Pancreas (tissue), 10 donors: Measurements from ENCODE around the gene LHX1. TPM values are rescaled to one million over a fixed set of nuclear protein-coding genes. Genes with fewer than 3 reads are reported as not detected.

Experiments
- ATAC-seq, 4 donors: fragments of 200-7000 bp; cut with Tn5 transposase; one replicate each; pipeline versions ENCODE4 v1.8.0 to v1.9.1; 2020; ENCODE audit warnings: mild to moderate bottlenecking in 4 of 4, moderate library complexity in 4 of 4
- DNase-seq, 6 donors: peaks; one replicate each; pipeline ENCODE4 v3.0.0-alpha.2; 2020
- FAIRE-seq: peaks from 2 replicates; lab custom pipeline; 2012; peaks lifted over from hg19 to GRCh38; lab: Jason Lieb, UNC
- H3K27ac ChIP-seq, 4 donors: fragments of 200-600 bp; sonication (generic); 1 replicate in 3 of 4; 2 replicates in 1 of 4; pipeline versions ENCODE4 v1.5.0 to v1.8.0; 2020
- H3K27me3 ChIP-seq, 4 donors: fragments of 200-600 bp; one replicate each; pipeline ENCODE4 v1.8.0; 2021
- H3K36me3 ChIP-seq, 3 donors: fragments of 200-600 bp; sonication (generic) in 1 of 3; one replicate each; pipeline versions ENCODE4 v1.5.0 to v1.8.0; 2020 to 2021
- H3K4me1 ChIP-seq, 3 donors: fragments of 200-600 bp; one replicate each; pipeline ENCODE4 v1.8.0; 2021
- H3K4me3 ChIP-seq, 4 donors: fragments of 200-600 bp; sonication (generic) in 2 of 4; one replicate each; pipeline versions ENCODE4 v1.5.0 to v1.8.0; 2020 to 2021
- H3K9me3 ChIP-seq, 4 donors: fragments of 200-600 bp; one replicate each; pipeline ENCODE4 v1.8.0; 2021
- CTCF ChIP-seq, 4 donors: fragments of 200-600 bp; sonication (generic) in 3 of 4; IDR thresholded peaks; one replicate each; pipeline versions ENCODE4 v1.5.0 to v1.8.0; 2021; ENCODE audit warnings: antibody characterized with exemption in 4 of 4
- WGBS, 2 donors: extraction: QIAGEN DNeasy Blood & Tissue Kit; methylation state at CpG; one replicate each; pipeline ENCODE4 v1.1.7; 2013; 5-methylcytosine and 5-hydroxymethylcytosine counted together
- intact Hi-C, 3 donors: fragments of 100-400 bp; cut with DNase I; formaldehyde crosslinking; loops; one replicate each; pipeline versions ENCODE4 v1.11.1 to v1.14.2; 2022
- polyA plus RNA-seq, 2 donors: library from polyadenylated mRNA; stranded (reverse); fragments of 200-250 nt; gene quantifications; one replicate each; pipeline ENCODE4 v1.2.3, GENCODE V29; 2013
- total RNA-seq, 6 donors: library from RNA; stranded (reverse); fragmentation: NEBNext Ultra II Directional in 4 of 6; extraction: Animal tissue kit (Norgen Biotek cat#: 25700) in 4 of 6; gene quantifications; one replicate each; pipeline versions ENCODE4 v1.2.1 to v1.2.4, GENCODE V29; 2021 to 2023
- donor health status: healthy with polysubstance abuse.
- donor health status: DM: no; HTN: no; CAD: no; lungs with moderate emphysema.
- donor health status: DM: no; HTN: no; CAD: no.
- donor health status: control.
- donor health status: control.
- donor health status: Bipolar disorder and iron deficiency.
- donor health status: DM: yes; HTN: yes; CAD: no.
- donor health status: DM: no; HTN: no; CAD: no.
- donor health status: DM: no; HTN: no; CAD: no.
- donor health status: DM: yes; HTN: yes; CAD: no.

The LHX1 gene
- total and polyA plus RNA-seq, 8 donors, result 0.05 TPM; not detected in 7

DNA sequence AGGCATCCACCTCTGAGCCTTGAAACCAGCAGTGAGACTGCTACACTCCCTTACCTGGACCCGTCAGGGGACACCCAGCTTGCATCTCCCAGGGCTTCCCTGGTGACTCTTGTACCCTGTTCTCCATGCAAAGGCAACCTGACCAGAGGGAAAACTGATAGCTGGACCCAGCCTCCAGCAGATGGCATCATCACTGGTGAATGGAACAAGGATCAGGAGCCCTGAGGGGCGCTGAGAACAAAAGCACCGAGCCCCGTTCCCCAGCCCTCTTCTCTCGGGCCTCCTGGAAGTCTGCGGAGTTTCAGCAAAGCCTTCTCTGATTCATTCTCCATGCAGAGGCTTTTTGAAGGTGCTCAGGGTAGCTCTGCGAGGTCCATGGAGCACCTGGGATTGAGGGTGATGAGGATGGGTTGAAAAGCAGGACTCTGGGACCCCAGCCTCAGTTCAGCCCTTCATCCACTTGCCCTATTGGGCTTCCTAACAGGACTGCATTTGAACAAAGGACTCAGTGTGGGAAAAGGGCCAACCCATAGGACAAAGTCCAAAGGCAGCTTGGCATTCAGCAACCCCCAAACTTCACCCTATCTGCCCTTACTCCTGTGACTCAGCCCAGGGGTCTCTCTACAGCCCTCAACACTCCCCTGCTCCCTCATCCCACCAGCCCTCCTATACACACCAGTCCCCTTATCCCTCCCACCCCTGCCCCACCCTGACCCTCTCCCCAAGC is 45.0 kb upstream of the LHX1 start:
- DNase-seq, result peak in 2 of 6 donors; percentile 2 to 13
- 85 to 86% methylated on average over 7 of the region's 7 CpGs for WGBS, 2 donors
- peak in 2 of 4 donors; percentile 31 to 48 for ATAC-seq
- no peaks in the 10 kb centered on the region for H3K36me3 ChIP-seq
- no peak overlapping the region for H3K4me3 ChIP-seq
- no peak overlapping the region for H3K27ac ChIP-seq
- no peak for TF ChIP-seq CTCF (IDR thresholded peaks at IDR 0.05)
- intact Hi-C loops, result no loop called here
- H3K4me1 ChIP-seq, result no peaks in the 10 kb centered on the region
- no peaks in the 10 kb centered on the region for H3K27me3 ChIP-seq
- no peak for FAIRE-seq
- H3K9me3 ChIP-seq, result no peaks in the 10 kb centered on the region

- Histone ChIP-seq H3K9me3 (no peaks in the 10 kb centered on the region), H3K36me3 (no peaks in the 10 kb centered on the region), H3K4me3 (no peak overlapping the region), H3K27me3 (no peaks in the 10 kb centered on the region), H3K27ac (no peak overlapping the region), H3K4me1 (no peaks in the 10 kb centered on the region)
- intact Hi-C loops, result no loop called here
- FAIRE-seq (no peak), ATAC-seq (no peak), DNase-seq (no peak)
- no peak for TF ChIP-seq CTCF (IDR thresholded peaks at IDR 0.05)
- 80 to 81% methylated on average over 9 of the region's 9 CpGs for WGBS, 2 donors
Observed at GRCh38 chr17:36894177-36894576, 43.1 kb upstream of the LHX1 start.

DNA sequence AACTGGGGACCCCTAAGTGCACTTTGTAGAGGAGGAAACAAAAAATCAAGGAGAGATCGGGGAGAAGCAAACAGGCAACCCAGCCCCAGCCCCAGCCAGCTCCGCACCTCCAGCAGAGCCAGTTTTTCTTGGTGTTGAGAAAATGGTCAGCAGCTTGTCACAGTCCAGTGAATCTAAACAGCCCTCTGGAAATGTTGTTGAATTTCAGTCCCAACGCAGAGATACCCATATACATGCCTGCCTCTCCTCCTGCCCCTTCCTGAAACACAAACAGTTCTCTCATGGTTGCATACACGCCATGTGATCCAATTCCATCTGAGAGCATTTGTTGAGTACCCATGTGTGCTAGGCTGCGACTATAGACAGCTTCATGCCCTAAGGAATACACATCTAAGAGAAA is 42.4 kb upstream of the LHX1 start:
- H3K4me3 ChIP-seq, result no peak overlapping the region
- ATAC-seq, result no peak
- no peak for FAIRE-seq
- H3K36me3 ChIP-seq, result no peaks in the 10 kb centered on the region
- WGBS, 2 donors, result 76 to 83% methylated on average over 5 of the region's 5 CpGs
- H3K9me3 ChIP-seq, result no peaks in the 10 kb centered on the region
- intact Hi-C loops, result no loop called here
- TF ChIP-seq CTCF (IDR thresholded peaks at IDR 0.05), result no peak
- H3K27ac ChIP-seq, result no peak overlapping the region
- H3K4me1 ChIP-seq, result no peaks in the 10 kb centered on the region
- H3K27me3 ChIP-seq, result no peaks in the 10 kb centered on the region
- no peak for DNase-seq

DNA sequence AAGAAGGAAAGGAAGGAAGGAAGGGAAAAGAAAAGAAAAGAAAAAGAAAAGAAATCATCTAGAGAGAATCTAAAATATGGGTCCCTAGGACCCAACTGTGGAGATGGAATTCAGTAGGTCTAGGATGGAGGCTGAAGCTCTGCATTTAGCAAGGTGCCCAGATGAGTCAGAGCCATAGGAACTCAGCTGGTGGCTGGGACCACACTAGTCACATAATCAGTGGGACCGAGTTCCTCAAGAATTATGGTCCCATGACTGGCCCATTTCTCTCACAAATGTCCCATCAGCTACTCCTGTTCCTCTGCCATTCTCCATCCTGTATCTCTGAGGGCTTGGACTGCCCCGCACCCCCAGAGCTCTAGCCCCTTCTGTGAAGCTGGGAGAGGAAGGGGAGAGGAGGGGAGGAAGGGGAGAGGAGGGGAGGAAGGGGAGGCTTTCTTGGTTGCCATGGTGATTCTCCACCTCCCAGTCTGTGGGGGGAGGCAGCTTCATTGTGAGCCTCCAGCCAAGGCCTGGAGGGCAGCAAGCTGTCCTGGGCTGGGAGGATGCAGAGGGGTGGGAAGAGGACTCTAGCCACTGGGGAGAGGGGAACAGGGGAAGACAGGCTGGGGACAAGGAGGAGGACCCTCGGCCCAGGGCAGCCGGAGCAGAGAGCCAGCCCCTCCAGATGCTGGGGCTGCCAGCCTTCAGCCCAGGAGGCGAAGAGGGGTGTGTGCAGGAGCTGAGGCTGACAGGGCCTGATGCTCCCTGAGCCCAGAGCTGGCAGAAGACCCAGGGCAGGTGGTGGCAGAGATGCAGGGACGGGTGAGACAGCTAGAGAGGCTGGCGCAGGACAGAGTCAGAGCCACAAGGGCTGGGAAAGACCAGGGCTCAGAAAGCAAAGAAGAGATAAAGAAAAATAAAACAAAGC is 37.8 kb upstream of the LHX1 start:
- ATAC-seq (no peak), FAIRE-seq (no peak)
- WGBS, 2 donors, result 56 to 62% methylated on average over 7 of the region's 7 CpGs

More for the DNA sequence above, 37.8 kb upstream of the LHX1 start:
- intact Hi-C loops, result no loop called here
- Histone ChIP-seq H3K27me3 (no peaks in the 10 kb centered on the region), H3K36me3 (no peaks in the 10 kb centered on the region), H3K4me1 (no peaks in the 10 kb centered on the region), H3K9me3 (no peaks in the 10 kb centered on the region), H3K4me3 (no peak overlapping the region), H3K27ac (no peak overlapping the region)
- TF ChIP-seq CTCF (IDR thresholded peaks at IDR 0.05), result no peak
- no peak for DNase-seq
